HPDE6-E6E7 (cell line): ENCODE results near the gene FKBP5.

Source experiments
- DNase-seq: peaks from one replicate; pipeline ENCODE4 v3.0.0; 2011; ENCODE audit warnings: missing footprints; ENCODE audit errors: extremely low spot score

The FKBP5 gene

DNA sequence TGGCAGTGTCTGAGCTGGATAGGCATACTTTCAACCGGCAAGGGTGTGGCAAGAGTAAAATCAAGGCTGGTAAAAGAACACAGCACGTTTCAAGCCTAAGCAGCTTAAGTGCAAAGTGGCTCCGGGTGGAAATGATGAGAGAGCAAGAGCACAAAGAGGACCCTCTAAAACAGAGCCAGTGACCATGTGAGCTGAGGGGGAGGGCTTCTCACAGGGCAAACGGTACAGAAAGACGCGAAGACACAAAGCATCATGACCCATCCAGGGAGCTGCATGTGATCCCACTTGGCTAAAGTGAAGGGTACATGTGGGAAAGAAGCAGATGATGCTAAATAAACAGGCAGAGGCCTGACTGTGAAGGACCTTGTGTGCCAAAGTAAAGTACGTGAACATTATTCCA is 25.7 kb downstream of the FKBP5 start:
- DNase-seq = no peak

DNA sequence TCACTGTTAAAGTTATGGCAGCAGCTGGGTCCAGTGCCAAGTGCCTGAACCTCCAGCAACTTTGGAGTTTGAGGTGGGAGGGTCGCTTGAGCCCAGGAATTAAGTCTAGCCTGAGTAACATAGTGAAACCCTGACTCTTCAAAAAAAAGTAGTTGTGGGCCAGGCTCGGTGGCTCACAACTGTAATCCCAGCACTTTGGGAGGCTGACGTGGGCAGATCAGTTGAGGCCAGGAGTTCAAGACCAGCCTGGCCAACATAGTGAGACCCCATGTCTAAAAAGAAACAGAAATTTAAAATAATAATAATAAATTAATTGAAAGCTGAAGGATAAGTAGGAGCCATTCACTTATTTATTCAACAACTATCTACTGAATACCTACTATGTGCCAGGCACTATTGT is 33.8 kb downstream of the FKBP5 start:
- no peak for DNase-seq

DNA sequence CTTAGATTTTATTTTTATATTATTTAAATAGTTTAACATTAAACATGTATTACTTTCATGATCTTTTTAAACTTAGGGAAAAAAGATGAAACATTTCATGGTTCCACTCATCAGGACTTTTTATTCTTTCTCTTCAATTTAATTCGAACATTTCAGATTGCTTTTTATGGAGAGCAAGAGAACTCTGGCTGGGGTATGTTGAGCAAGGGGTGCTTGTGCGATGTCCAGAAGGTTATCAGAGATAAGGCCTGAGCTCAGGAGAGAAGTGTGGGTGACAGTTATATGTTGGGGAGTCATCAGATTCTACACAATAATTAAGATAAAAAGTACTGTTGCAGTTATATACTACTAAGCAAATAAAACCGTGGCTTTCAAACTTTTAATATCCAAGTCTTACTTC is 37.5 kb downstream of the FKBP5 start:
- DNase-seq = no peak

DNA sequence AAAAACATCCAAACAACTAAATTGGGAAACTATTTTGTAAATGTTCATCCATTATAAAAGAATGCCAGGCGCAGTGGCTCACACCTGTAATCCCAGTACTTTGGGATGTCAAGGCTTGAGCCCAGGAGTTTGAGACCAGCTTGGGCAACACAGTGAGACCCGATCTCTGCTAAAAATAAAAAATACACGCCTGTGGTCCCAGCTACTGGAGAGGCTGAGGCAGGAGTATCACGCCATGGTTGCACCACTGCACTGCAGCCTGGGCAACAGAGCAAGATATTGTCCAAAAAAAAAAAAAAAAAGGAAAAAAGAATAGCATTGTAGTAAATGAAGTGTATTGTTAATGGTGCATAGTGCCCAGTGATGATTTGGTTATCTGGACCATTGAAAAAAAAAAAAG is 38.7 kb downstream of the FKBP5 start:
- DNase-seq = no peak

DNA sequence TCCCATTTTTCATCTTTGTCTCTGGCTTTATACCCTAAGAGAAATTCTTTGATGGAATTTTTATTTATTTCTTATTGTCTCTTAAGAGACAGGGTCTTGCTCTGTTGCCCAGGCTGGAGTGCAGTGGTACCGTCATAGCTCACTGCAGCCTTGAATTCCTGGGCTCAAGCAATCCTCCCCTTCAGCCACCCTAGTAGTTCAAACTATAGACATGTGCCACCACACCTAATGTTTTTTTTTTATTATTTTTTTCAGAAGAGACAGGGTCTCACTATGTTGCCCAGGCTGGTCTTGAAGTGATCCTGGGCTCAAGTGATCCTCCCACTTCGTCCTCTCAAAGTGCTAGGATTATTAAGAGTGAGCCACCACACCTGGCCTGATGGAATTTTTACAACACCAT is 40.5 kb downstream of the FKBP5 start:
- DNase-seq = no peak

DNA sequence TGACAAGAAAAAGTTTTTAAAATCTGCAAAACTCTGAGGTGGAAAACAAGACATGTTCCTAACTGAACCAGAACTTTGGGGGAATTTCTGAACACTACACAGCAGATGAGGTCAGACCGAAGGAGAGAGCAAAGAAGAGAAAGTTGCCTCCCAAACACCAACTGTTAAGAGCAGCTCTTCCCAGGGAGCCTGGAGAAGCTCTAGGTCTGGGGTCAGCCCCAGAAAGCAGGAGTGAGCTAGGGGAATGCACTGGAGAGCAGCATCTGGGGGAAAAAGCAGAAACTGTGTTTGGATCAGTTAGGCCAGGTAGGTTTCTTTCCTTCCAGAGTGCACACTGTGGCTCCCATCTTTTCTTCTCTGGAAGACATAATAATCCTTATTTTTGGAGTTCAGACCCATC is 41.3 kb downstream of the FKBP5 start:
- DNase-seq = no peak

DNA sequence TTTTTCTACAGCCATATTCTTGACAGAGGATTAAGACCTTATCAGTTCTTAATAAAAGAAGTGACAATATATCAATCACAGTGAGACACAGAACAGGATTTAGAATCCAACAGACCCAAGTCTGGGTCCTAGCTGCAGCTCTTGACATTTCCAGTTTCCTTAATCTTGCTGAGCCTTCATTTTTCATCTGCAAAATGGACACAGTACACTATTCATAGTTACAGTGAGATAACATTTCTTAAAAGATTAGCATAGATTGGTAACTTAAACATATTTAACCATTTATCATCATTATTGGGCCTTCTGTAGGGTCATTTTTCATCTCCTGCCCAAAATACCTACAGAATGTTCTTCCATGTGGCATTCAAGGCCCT is 45.6 kb downstream of the FKBP5 start:
- no peak for DNase-seq

DNA sequence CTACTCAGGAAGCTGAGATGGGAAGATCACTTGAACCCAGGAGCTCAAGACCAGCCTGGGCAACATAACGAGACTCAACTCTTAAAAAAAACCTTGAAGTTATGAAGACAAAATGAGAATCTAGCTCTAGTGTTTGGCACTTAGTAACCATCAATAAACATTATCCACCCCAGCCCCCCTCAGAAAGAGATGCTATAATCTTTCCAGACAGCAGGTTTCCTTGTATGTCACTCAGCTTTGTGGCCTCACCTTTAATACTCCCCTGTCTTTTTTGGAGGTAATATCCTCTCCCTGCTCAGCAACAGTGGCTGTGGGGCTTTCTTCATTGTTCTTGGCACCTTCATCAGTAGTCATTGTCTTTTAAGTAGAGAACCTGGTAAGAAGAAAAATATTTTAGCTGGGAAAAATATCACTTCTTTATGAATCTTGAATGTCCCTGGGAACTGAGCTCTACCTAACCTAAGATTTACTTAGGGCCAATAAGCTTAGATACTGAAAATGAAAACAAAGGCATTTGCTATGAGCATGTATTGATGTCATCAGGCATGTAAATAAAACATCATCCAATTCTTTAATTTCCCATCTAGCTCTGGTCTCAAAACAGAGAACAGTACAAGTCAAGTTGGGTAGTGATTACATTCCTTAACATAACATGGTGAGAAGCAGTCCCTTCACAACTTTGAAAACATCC is 46.1 kb downstream of the FKBP5 start:
- DNase-seq = no peak

DNA sequence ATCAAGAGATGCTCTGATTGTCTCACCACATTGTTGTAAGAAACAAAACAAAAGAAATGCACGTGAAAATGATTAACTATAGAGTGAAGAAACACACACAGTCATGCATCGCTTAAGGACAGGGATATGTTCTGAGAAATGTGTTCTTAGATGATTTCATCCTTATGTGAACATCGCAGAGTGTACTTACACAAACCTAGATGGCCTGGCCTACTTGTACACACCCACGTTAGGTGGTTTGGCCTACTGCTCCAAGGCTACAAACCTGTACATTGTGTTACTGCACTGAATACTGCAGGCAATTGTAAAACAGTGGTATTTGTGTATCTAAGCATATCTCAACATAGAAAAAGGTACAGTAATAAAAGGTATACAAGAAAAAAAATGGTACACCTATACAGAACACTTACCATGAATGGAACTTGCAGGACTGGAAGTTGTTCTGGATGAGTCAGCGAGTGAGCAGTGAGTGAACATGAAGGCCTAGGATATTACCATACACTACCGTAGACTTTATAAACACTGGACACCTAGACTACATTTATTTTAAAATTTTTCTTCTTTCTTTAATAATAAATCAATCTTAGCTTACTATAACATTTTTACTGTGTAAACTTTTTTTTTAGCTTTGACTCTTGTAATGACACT is 48.6 kb downstream of the FKBP5 start:
- no peak for DNase-seq

DNA sequence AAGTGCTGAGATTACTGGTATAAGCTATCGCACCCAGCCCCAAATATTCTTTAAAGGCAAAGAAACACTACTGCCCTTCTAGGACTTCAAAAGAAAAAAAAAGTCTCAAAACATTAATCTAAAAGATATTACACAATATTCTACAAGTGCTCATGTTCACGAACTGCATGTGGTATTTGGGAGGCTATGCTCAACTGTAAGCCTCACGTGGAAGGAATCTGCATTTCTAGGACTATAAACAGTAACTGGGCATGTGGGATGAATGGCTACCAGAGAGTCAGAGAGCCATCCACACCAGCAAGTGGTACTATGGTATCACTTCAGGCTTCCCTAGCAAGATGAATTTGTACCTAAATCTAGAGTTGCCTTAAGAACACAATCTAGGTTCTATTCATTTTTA is 50.0 kb downstream of the FKBP5 start:
- no peak for DNase-seq

DNA sequence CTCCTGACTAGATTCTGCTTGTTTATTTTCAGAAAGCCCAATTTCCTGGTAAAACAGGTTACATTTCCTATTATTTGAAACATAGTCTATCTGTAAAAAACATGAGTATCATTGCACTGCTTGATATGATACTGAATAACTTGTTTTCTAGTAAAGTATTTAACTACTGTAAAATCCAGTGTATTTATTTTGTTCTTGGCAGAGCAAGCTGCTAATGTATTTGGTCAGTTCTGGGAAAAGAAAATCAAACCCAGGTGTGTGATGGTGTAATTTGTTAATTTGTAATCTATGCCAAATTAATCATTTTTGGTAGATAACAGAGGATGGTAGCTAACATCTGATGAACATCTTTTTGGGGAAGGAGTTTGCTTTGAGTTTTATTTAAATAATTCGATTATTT is 50.8 kb downstream of the FKBP5 start:
- DNase-seq = no peak

DNA sequence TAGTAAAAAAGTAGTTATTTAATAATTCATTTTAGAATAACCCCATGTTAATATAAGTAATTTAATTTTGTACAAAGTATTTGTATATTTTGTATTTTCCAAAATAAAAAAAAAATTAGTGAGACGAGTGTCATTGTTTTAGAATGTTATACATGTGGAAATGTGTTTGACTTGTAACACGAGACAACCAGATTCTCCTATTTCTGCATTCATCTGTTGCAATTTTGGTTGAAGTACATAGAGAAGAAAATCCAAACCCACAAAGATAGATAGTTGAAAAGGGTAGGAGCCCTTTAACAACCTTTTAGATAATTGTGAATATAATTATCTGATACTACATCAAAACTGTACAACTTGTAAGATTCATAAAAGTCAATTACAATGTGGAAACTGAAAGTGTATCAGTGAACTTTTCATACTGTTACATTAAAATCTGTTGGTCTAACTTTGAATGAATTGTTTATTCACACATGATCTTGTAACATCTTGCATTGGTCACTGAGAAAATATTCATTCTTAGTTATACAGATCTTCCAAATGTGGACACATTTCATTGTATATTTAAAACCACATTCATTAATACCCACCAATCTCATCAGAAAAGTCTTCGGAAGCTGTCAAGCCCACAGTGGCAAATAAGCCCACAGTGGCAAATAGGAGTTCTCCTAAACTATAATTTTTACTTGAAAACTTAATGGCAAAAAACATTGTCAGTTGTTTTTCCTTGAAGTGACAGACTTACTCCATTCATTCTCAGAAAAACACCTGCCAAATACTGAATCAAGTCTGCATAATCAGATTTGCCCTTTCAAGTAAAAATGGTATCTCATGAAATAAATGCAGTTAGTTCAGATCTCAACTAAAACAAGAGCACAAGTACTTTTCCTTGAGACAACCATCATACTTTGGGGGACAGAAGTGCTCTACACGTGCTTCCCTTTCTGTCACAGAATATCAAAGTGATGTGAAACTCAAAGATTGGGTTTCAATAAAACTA is 52.8 kb downstream of the FKBP5 start:
- no peak for DNase-seq

DNA sequence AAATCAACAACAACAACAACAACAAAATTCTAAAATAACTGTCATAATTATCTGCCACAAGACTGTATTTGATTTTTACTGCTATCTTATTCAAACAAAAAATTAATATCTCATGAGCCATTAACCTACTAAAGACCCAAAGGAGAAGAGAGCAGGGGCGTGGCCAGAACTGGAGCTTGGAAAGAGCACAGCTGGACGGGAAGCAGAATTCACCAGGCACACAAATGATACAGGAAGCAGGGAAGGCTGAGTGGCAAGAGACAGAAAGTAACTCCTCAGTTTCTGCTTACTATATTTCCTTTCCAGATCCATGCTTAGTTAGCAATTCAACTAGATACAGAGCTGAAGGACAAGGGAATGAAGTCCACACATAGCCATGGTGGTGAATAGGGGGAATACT is 54.4 kb downstream of the FKBP5 start:
- no peak for DNase-seq

DNA sequence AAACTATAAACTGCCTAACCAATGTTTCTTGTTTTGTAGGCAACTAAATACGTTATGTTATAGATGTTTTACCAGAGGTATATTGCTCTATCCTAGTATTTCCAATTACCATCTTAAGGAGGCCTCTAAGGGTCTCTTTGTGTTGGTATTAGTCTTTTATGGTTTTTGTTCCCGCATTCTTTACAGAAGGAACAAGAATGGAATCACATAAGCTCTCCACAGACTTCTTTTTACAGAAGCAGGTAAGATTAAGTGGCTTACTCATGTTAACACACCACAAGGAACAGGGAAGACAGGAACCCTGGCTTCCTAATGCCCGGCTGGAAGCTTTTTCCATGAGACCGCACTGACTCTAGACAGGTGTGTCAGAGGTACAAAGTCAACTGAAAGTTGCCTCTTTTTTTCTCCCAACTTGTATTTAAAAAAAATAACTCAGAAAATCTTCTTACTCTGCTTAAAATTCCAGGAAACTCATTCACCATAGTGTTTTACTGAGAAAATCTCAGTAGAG is 55.1 kb downstream of the FKBP5 start:
- DNase-seq = no peak

DNA sequence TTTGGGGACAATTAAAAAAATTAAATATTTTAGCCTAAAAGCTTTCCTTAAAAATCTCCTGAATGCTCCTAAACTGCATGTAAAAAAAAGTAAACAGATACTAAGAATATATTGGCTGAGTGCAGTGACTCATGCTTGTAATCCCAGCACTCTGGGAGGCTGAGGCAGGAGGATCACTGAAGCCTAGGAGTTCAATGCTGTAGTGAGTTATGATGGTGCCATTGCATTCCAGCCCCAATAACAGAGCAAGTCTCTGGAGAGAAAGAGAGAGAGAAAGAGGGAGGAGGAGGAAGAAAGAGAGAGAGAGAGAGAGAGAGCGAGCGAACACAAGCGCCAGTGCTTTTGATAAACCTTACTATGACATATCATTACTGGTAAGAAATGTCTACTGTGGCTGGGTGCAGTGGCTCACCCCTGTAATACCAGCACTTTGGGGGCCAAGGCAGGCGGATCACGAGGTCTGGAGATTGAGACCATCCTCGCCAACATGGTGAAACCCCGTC is 58.8 kb downstream of the FKBP5 start:
- DNase-seq = no peak

DNA sequence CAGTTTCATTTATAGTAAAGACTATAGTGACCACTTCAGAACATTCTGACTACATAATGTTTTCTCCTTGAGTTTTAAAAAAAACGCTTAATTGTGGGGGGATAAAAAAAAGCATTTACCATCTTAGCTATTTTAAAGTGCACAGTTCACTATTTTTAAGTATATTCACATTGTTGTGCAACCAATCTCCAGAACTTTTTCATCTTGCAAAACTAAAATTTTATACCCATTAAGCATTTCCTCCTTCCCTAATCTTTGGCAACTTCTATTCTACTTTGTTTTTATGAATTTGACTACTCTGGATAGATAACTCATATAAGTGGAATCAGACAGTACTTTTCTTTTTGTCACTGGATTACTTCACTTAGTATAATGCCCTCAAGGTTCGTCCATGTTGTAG is 62.3 kb downstream of the FKBP5 start:
- no peak for DNase-seq

DNA sequence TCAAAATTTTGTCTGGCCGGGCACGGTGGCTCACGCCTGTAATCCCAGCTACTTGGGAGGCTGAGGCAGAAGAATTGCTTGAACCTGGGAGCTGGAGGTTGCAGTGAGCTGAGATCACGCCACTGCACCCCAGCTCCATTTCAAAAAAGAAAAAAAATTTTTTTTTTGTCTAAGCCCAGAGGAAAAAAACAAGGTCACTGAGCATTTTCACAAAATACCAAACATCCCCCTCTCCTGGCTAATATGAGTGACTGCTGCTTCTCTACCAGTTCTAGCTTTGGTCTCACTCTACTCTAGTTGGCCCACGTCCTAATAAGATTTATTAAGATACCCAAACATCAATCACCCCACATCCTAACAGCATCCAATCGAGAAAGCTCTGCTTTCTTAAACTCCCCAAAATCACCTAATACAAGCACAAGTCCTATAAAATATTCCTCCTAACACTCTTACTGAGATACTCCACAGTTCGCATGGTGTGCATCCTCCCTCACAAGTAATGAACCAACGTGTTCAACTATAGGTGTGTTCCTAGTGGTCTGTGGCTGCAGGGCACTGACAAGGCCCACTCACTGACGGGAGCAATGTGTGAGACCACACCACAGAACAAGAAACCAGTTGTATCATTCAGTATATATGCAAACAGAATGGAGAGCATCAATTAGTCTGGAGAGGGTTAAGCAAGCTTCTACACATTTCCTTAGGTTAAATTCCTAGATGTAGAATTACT is 64.2 kb downstream of the FKBP5 start:
- DNase-seq = no peak

DNA sequence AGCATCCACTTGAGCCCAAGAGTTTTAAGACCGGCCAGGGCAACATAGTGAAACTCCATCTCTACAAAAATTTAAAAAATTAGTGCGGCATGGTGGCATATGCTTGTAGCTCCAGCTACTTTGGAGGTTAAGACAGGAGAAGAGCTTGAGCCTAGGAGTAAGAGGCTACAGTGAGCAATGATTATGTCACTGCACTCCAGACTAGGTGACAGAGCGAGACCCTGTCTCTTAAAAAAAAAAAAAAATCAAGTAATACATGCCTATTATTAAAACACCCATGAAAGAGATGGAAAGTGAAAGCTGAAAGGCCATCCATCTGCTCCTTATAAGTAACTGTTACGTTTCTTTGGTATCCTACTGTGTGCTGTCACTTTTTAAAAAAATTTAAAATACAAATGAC is 66.4 kb downstream of the FKBP5 start:
- DNase-seq = no peak

DNA sequence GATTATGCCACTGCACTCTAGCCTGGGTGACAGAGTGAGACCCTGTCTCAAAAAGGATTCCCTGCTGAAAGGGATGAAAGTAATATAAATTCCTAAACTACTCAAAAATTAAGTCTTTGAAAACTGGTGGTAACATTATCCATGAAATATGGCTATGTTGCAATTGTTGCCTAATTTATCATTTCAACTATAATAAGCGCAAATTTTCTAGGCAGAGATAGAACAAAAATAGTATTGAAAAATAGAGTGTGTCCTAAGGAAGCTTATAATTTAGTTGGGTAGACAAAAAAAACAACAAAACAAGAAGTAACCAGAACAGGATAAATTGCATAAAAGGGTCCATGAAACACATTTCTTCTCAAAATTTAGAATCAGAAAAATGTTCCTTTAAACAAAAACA is 68.0 kb downstream of the FKBP5 start:
- no peak for DNase-seq

DNA sequence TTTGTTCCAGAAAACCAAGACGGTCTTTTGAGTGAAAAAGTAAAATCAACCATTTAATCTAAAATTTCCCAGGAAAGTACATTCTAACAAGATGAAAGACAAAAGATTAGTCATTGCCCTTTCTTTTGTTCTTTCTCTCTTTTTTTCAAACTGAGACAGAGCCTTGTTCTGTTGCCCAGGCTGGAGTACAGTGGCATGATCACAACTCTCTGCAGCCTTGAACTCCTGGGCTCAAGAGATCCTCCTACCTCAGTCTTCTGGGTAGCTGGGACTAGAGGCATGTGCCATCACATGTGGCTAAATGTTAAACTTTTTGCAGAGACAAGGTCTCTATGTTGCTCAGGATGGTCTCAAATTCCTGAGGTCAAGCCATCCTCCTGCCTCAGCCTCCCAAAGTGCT is 75.0 kb downstream of the FKBP5 start:
- no peak for DNase-seq

DNA sequence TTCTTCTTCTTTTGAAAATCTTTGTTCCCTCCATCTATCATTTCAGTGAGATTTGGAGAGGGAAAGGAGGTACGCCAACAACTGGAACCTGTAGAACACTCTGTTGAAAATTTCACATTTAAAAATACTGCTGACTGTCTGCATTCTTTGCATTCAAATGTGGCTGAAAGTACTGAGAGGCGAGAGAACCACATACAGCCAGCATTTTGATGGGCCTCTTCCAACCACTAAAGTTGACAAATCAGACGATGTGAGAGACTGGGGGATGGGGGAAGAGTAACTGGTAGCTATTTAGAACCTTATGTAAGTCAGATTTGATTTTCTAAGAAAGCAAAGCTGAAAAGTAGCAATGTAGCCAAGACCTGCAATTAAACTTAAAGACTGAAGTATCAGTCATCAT is 77.5 kb downstream of the FKBP5 start:
- DNase-seq = no peak

DNA sequence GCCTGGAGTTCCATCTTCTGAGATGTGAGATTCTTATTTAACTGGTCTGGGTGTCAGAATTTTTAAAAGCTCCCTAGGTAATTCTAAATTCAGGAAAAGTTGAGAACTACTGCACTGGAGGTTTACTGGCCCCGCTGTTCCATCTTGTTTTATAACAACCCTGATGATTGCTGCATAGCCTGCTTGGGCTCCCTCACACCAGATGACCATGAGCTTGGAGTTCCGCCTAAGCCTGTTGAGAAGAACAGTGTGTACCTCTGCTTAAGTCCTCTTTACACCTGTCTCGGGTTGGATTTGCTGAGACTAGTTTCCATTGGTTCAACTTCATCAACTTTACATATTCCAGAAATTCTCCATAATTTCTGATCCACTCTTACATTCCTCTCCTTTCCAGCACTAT is 77.9 kb downstream of the FKBP5 start:
- no peak for DNase-seq
